IMR-90 (cell line): Measurements from ENCODE around the gene VPS37B. TPM values are rescaled to one million over a fixed set of nuclear protein-coding genes. Genes with fewer than 3 reads are reported as not detected.
A peak's percentile ranks its signal among the peaks of the same experiment; 100 is the strongest.

Experiments
- ATAC-seq: fragments of 200-7000 bp; cut with Tn5 transposase; 2 replicates; pipeline ENCODE4 v1.9.1; 2020; ENCODE audit warnings: low read depth, mild to moderate bottlenecking, moderate library complexity
- BruUV-seq: library from RNA; stranded (reverse); fragments of 400-500 nt; replicated peaks from 2 replicates; lab custom pipeline; 2021; lab: Mats Ljungman, UMichigan
- CTCF ChIA-PET: fragments of 300-600 bp; formaldehyde crosslinking; extraction: SDS; loops from one replicate; lab custom pipeline; 2021; ENCODE audit warnings: antibody characterized with exemption; lab: Yijun Ruan, JAX
- POLR2A ChIA-PET: fragments of 300-600 bp; sonication (Branson Sonifier 250); formaldehyde crosslinking; loops from one replicate; lab custom pipeline; 2022; ENCODE audit warnings: antibody characterized with exemption; ENCODE audit not compliant: unreplicated experiment; lab: Charles Lee
- DNase-seq: peaks from one replicate; pipeline ENCODE4 v3.0.0; 2013
- H2AFZ ChIP-seq: replicated peaks from 2 replicates; pipeline ENCODE3; 2013; ENCODE audit warnings: low read length, mild to moderate bottlenecking; ENCODE audit not compliant: poor library complexity
- H2AK5ac ChIP-seq: 2 replicates; pipeline ENCODE4 v1.6.1; 2013; ENCODE audit warnings: low read depth, low read length, inconsistent platforms
- H2AK9ac ChIP-seq: replicated peaks from 2 replicates; pipeline ENCODE3; 2013; ENCODE audit warnings: mild to moderate bottlenecking, low read depth, low read length, moderate library complexity; ENCODE audit not compliant: poor library complexity
- H2BK120ac ChIP-seq: 2 replicates; pipeline ENCODE4 v1.6.1; 2013; ENCODE audit warnings: low read depth, low read length, inconsistent platforms
- H2BK15ac ChIP-seq: 3 replicates; pipeline ENCODE4 v1.6.1; 2013; ENCODE audit warnings: low read depth, low read length, inconsistent platforms
- H2BK20ac ChIP-seq: 2 replicates; pipeline ENCODE4 v1.6.1; 2013; ENCODE audit warnings: low read depth, mild to moderate bottlenecking, inconsistent platforms, low read length, moderate library complexity
- H2BK5ac ChIP-seq: 2 replicates; pipeline ENCODE4 v1.6.1; 2013; ENCODE audit warnings: mild to moderate bottlenecking, low read depth, low read length, inconsistent platforms; ENCODE audit not compliant: poor library complexity, severe bottlenecking
- H3K14ac ChIP-seq: replicated peaks from 2 replicates; pipeline ENCODE4 v1.6.1; 2013; ENCODE audit warnings: low read depth, low read length, inconsistent platforms
- H3K18ac ChIP-seq: 2 replicates; pipeline ENCODE4 v1.6.1; 2013; ENCODE audit warnings: low read depth, low read length, control low read depth
- H3K23ac ChIP-seq: 2 replicates; pipeline ENCODE4 v1.6.1; 2013; ENCODE audit warnings: low read depth, low read length, inconsistent platforms
- H3K27ac ChIP-seq: 2 replicates; pipeline ENCODE4 v1.5.1; 2013; ENCODE audit warnings: mild to moderate bottlenecking, control low read depth, low read length; ENCODE audit not compliant: insufficient read depth
- H3K27me3 ChIP-seq: 2 replicates; pipeline ENCODE4 v1.6.1; 2013; ENCODE audit warnings: low read length; ENCODE audit not compliant: control insufficient read depth, insufficient read depth
- H3K36me3 ChIP-seq: 2 replicates; pipeline ENCODE4 v1.6.1; 2013; ENCODE audit warnings: low read length, mixed read lengths; ENCODE audit not compliant: control insufficient read depth, insufficient read depth
- H3K4ac ChIP-seq: 2 replicates; pipeline ENCODE4 v1.6.1; 2013; ENCODE audit warnings: low read depth, low read length, inconsistent platforms
- H3K4me1 ChIP-seq: 2 replicates; pipeline ENCODE4 v1.6.1; 2013; ENCODE audit warnings: low read length, mixed read lengths; ENCODE audit not compliant: control insufficient read depth, insufficient read depth
- H3K4me2 ChIP-seq: 2 replicates; pipeline ENCODE4 v1.6.1; 2013; ENCODE audit warnings: low read depth, mild to moderate bottlenecking, control low read depth, low read length, moderate library complexity
- H3K4me3 ChIP-seq: 2 replicates; pipeline ENCODE4 v1.5.1; 2013; ENCODE audit warnings: low read depth, mild to moderate bottlenecking, control low read depth, low read length, moderate library complexity; ENCODE audit not compliant: insufficient read depth
- H3K56ac ChIP-seq: 2 replicates; pipeline ENCODE4 v1.6.1; 2013; ENCODE audit warnings: low read length, inconsistent platforms; ENCODE audit not compliant: insufficient read depth; ENCODE audit errors: extremely low read depth
- H3K79me1 ChIP-seq, 2 experiments: 2 replicates each; pipeline ENCODE4 v1.6.1; 2013; ENCODE audit warnings: low read length in 2 of 2, inconsistent platforms in 1 of 2, low read depth in 1 of 2
- H3K9ac ChIP-seq: 2 replicates; pipeline ENCODE4 v1.6.1; 2013; ENCODE audit warnings: low read depth, low read length, control low read depth
- H3K9me1 ChIP-seq: 2 replicates; pipeline ENCODE4 v1.6.1; 2013; ENCODE audit warnings: low read length, inconsistent platforms; ENCODE audit not compliant: insufficient read depth
- H3K9me3 ChIP-seq: 2 replicates; pipeline ENCODE4 v1.6.1; 2013; ENCODE audit warnings: low read length; ENCODE audit not compliant: control insufficient read depth, insufficient read depth
- H4K20me1 ChIP-seq: 2 replicates; pipeline ENCODE4 v1.6.1; 2013; ENCODE audit warnings: low read length, inconsistent platforms; ENCODE audit not compliant: insufficient read depth
- H4K5ac ChIP-seq: 2 replicates; pipeline ENCODE4 v1.6.1; 2013; ENCODE audit warnings: mild to moderate bottlenecking, low read depth, low read length, control low read depth
- H4K8ac ChIP-seq, 2 experiments: 2 replicates each; pipeline ENCODE4 v1.6.1; 2013; ENCODE audit warnings: low read depth in 2 of 2, low read length in 2 of 2, control low read depth in 1 of 2, inconsistent platforms in 1 of 2
- H4K91ac ChIP-seq: 2 replicates; pipeline ENCODE4 v1.6.1; 2013; ENCODE audit warnings: low read depth, low read length, inconsistent platforms; ENCODE audit not compliant: insufficient read depth
- BHLHE40 ChIP-seq: fragments of 150-350 bp; IDR thresholded peaks from 2 replicates; pipeline ENCODE4 v1.6.1; 2016; ENCODE audit warnings: mild to moderate bottlenecking, low read depth, low read length
- CEBPB ChIP-seq: IDR thresholded peaks from 2 replicates; pipeline ENCODE4 v1.6.1; 2012; ENCODE audit warnings: low read depth, low read length, improper control_type of control experiment
- FOS ChIP-seq: fragments of 150-350 bp; IDR thresholded peaks from 2 replicates; pipeline ENCODE4 v1.6.1; 2016; ENCODE audit warnings: low read depth, low read length
- MAFK ChIP-seq: IDR thresholded peaks from 2 replicates; pipeline ENCODE4 v1.6.1; 2012; ENCODE audit warnings: low read depth, low read length, improper control_type of control experiment
- MAZ ChIP-seq: IDR thresholded peaks from 2 replicates; pipeline ENCODE4 v1.6.1; 2012; ENCODE audit warnings: low read depth, mild to moderate bottlenecking, low read length, improper control_type of control experiment, moderate library complexity, borderline replicate concordance
- NFE2L2 ChIP-seq: fragments of 150-350 bp; IDR thresholded peaks from 2 replicates; pipeline ENCODE4 v1.6.1; 2016; ENCODE audit warnings: low read depth, mild to moderate bottlenecking, low read length
- RFX5 ChIP-seq: IDR thresholded peaks from 2 replicates; pipeline ENCODE4 v1.8.0; 2012; ENCODE audit warnings: low read depth, mild to moderate bottlenecking, low read length, moderate library complexity
- WGBS, 2 experiments: methylation state at CpG; one replicate each; pipeline versions ENCODE4 v1.1.5 to v1.1.7; 2013; ENCODE audit warnings: missing lambda C conversion rate in 2 of 2; ENCODE audit not compliant: insufficient read length in 1 of 2; ENCODE audit errors: extremely low coverage in 2 of 2; 5-methylcytosine and 5-hydroxymethylcytosine counted together
- dilution Hi-C: fragments of 300-500 bp; cut with HindIII; formaldehyde crosslinking; loops from one replicate; pipeline ENCODE4 v1.14.3; 2018; ENCODE audit warnings: low sequenced_read_pairs; ENCODE audit not compliant: unreplicated experiment
- in situ Hi-C: fragments of 300-500 bp; cut with MboI; formaldehyde crosslinking; loops from 3 replicates; pipeline ENCODE4 v1.14.3; 2019; ENCODE audit warnings: low sequenced_read_pairs, inconsistent platforms, mixed read lengths
- intact Hi-C: fragments of 100-400 bp; cut with micrococcal nuclease; formaldehyde crosslinking; loops from 2 replicates; pipeline ENCODE4 v1.10.0; 2022
- polyA plus RNA-seq, 3 experiments: library from polyadenylated mRNA; depleted of rRNA; stranded (reverse); fragments of >200 nt; gene quantifications; 2 replicates each; pipeline ENCODE4 v1.2.3, GENCODE V29; 2012; ENCODE audit warnings: low replicate concordance in 1 of 3
- total RNA-seq: library from RNA; depleted of rRNA; stranded (reverse); fragments of >200 nt; gene quantifications from 2 replicates; pipeline ENCODE4 v1.2.3, GENCODE V29; 2012

Gene VPS37B
- total and polyA plus RNA-seq, 2 of the 4 experiments (the other 2 are of a cell fraction) = 8.6 to 25.7 TPM

DNA sequence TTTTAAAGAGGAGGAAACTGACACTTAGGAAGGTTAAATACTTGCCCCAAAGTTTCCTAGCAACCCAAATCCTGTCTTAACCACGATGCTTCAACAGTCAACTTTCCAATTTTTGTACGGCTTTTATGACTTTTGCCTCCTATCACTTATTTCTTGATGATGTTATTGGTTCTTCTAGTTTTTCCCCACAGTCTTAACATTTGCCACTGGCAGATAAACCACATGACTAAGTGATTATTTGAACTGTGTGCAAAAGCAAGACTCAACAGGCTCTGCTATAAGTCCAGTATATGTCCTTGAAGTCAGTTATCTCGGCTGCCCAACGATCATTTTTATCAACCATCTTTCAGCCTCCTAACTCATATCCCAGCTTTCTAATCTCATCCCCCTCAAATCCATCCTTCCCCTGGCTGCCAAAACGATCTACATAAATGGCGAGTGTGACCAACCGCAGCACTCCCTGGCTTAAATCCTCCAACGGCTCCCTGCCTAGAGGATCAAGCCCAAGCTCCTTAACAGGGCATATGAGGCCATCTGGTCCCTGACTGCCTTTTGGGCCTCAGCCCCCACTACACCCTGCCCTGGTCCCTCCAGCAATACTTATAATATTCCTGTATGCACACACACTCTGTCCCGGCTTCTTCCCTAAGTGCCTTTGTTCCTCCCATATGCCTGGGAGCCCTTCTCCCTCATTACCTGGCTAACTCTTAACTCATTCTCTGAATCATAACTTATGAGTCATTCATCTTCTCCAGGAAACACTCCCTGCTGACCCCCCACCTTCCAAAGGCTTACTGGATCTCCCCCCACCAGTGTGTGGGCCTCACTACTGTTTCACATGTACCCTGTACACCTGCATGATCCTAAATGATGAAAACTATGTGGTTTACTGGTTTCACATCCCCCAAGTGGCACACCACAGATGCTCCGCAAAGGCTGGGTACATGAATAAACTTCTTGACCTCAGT lies 8.8 kb downstream of the VPS37B start:
- Histone ChIP-seq H3K27me3 (no peaks in the 10 kb centered on the region), H3K4me3 (no peak overlapping the region), H3K9me3 (no peaks in the 10 kb centered on the region), H2AK5ac (peak overlapping the region; percentile 71), H3K9ac (no peak overlapping the region), H3K27ac (peak overlapping the region; percentile 23; the same call in 1 of the 2 replicates), H2AK9ac (peak overlapping the region; percentile 91), H2BK120ac (peak overlapping the region; percentile 33; the same call in 1 of the 2 replicates), H3K23ac (peak overlapping the region; percentile 70; the same call in 1 of the 2 replicates), H4K91ac (no peak overlapping the region), H3K18ac (no peak overlapping the region), H4K20me1 (peaks cover 83% of the 10 kb centered on the region), H3K56ac (no peak overlapping the region), H3K4ac (peak overlapping the region; percentile 66), H4K5ac (no peak overlapping the region), H3K36me3 (no peaks in the 10 kb centered on the region), H3K14ac (peak overlapping the region; percentile 57), H2BK20ac (peak overlapping the region; percentile 37; the same call in 1 of the 2 replicates), H3K9me1 (peaks cover 34% of the 10 kb centered on the region), H4K8ac (no peak overlapping the region), H3K4me1 (peaks cover 28% of the 10 kb centered on the region), H3K79me1 (peaks cover 19 to 85% of the 10 kb centered on the region in 2 experiments; a peak in 3 of 4 replicates), H2BK5ac (peak overlapping the region; percentile 19), H2AFZ (no peak overlapping the region), H2BK15ac (peak overlapping the region; percentile 57; the same call in 2 of the 3 replicates), H3K4me2 (no peak overlapping the region; the same call in 1 of the 2 replicates)
- no TSS peak for BruUV-seq
- TF ChIP-seq RFX5 (no peak), FOS (peak; percentile 68), BHLHE40 (no peak), NFE2L2 (no peak), MAZ (peak; percentile 58; the same call in 1 of the 2 replicates), MAFK (no peak), CEBPB (no peak)
- no peak for ATAC-seq
- in situ Hi-C loops (no loop called here), dilution Hi-C loops (no loop called here), intact Hi-C loops (no loop called here)
- ChIA-PET CTCF (no interaction called here), POLR2A (interaction anchor here (0.6 kb wide), 1 partner anchor 20 kb away, joined by 4 read pairs; no protein-coding TSS in a partner anchor)
- peak; percentile 76 for DNase-seq
- 43% methylated on average over 6 of the region's 10 CpGs; no CpG with 5 or more reads in 1 of the 2 experiments for WGBS, 2 experiments
